ENCODE results near the gene LRWD1.

The LRWD1 gene

DNA sequence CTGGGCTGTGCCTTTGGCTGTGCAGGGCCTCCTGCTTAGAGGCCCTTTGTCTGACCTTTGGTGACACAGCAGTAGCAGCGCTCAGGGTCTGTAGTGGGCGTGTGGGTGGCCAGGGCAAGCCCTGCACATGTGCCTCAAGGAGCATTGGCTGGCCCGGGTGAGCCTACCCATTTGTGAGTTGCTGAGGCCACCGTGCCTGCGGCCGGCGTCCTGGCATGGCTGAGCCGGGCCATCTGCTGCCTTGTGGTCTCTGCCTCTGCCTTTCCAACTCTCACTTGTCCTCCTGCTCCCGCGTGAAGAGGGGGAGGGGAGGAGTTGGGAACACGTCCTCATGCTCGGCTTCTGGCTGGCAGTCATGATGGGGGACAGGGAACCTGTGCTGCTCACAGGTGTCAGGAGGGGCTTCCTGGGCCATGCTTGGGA is 40.6 kb upstream of the LRWD1 start:
- DNase-seq (ENCODE audit: low read depth) = no peak
- no peak overlapping the region for H3K4me3 ChIP-seq (ENCODE audit: low read depth, low read length)
- TF ChIP-seq, protein P1, sequence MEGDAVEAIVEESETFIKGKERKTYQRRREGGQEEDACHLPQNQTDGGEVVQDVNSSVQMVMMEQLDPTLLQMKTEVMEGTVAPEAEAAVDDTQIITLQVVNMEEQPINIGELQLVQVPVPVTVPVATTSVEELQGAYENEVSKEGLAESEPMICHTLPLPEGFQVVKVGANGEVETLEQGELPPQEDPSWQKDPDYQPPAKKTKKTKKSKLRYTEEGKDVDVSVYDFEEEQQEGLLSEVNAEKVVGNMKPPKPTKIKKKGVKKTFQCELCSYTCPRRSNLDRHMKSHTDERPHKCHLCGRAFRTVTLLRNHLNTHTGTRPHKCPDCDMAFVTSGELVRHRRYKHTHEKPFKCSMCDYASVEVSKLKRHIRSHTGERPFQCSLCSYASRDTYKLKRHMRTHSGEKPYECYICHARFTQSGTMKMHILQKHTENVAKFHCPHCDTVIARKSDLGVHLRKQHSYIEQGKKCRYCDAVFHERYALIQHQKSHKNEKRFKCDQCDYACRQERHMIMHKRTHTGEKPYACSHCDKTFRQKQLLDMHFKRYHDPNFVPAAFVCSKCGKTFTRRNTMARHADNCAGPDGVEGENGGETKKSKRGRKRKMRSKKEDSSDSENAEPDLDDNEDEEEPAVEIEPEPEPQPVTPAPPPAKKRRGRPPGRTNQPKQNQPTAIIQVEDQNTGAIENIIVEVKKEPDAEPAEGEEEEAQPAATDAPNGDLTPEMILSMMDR (IDR thresholded peaks at IDR 0.05; ENCODE audit: low read depth, low read length, missing control alignments) = no peak

DNA sequence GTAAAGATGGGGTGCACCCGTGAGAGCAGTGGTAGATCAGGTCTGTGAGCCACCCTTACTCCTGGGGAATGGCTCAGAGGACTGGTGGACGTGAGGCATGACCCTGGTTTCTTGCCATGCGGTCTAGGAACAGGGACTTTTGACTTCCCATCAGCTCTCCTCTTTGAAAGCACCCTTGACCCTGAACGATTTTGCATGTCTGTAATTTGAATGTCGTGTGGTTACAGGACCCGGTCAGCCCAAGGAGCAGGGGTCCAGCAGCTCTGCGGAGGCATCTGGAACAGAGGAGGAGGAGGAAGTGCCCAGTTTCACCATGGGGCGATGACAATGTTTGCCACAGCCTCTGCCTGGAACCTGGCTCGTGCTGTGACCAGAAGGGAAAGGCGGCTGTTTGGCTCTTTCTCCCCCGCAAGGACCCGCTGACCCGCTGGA is 40.0 kb upstream of the LRWD1 start:
- H3K4me3 ChIP-seq (ENCODE audit: low read depth, low read length) = peak overlapping the region; percentile 38
- TF ChIP-seq, protein P1 (IDR thresholded peaks at IDR 0.05; ENCODE audit: low read depth, low read length, missing control alignments) = no peak
- DNase-seq (ENCODE audit: low read depth) = no peak

DNA sequence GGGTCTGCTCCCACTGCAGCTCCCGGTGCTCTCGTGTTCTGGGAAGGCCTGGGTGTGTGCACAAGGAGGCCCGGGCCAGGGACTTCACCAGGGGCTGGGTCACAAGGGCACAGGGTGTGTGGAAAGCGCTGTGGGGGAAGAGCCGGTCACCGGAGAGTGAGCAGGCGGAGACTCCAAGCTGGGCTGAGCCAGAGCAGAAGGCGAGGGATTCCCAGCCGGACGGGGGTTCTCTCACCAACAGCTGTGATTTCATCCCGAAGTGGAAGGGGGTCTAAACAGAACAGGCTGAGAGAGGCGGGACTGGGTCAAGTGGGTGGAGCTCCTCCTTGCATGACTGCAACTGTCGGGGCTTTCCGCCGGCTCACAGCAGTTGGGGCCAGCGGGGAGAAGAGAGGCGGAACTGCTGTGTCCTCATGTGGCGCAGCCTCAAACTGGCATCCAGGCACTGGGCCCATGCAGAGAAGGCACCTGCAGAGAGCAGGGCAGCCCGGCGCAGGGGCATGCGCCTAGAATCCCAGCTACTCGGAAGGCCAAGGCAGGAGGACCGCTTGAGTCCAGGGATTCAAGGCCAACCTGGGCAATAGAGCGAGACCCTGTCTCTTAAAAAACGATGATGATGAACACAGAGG is 39.0 kb upstream of the LRWD1 start:
- TF ChIP-seq, protein P1 (IDR thresholded peaks at IDR 0.05; ENCODE audit: low read depth, low read length, missing control alignments) = no peak
- H3K4me3 ChIP-seq (ENCODE audit: low read depth, low read length) = peak overlapping the region; percentile 38
- peak; percentile 84 for DNase-seq (ENCODE audit: low read depth)

DNA sequence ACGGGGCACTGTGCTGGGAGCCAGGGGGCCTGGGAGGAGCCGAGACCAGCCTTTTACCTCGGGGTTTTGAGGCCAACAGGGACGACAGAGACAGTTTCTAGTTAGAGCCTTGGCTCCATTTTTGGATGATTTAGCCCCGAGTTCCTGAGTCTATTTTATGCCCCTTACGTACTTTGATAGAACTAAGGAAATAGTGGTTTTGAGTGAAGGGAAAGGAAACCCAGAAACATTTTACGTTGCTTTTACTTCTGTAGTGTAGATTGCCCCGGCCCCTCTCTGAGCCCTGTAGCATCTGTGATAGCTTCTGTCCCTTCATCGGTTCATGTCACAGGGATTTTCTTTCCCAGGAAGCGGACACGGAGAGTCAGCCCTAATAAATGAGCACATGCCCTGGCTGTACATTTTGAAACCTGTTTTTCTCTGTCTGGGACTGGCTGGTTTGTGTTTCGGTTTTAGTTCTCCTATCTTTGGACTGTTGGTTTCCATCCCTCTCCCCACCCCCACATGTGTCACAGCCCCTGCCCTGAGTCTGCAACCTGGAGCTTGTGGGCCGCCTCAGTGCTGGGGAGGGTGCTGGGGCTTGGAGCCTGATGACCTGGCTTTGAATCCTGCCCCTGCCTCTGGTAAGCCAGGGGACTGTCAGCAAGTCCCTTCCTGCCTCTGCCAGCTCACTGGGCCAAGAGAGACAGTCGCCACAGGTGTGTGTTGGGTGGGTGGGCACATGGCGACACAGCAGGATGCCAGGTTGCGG is 38.3 kb upstream of the LRWD1 start:
- TF ChIP-seq, protein P1 (IDR thresholded peaks at IDR 0.05; ENCODE audit: low read depth, low read length, missing control alignments) = no peak
- peak overlapping the region; percentile 27 for H3K4me3 ChIP-seq (ENCODE audit: low read depth, low read length)
- DNase-seq (ENCODE audit: low read depth) = peak; percentile 86

DNA sequence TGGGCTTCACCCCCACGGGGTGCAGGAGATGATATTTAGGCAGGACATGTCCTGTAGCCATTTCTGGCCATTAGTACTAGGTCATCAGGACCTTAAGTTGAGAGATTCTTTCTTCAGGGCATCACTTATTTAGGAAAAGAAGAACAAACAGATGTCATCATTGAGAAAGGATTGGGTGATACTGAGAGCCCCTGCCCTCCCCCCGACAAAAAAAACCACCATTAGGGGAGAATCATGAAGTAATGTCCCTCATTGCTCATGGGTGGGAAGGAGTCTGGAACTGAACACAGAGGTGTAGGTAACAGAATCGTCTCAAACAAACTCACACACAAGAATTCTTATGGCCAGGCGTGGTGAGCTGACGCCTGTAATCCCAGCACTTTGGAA is 37.8 kb upstream of the LRWD1 start:
- H3K4me3 ChIP-seq (ENCODE audit: low read depth, low read length) = peak overlapping the region; percentile 20; the same call in 1 of the 2 replicates
- no peak for DNase-seq (ENCODE audit: low read depth)
- TF ChIP-seq, protein P1 (IDR thresholded peaks at IDR 0.05; ENCODE audit: low read depth, low read length, missing control alignments) = no peak

DNA sequence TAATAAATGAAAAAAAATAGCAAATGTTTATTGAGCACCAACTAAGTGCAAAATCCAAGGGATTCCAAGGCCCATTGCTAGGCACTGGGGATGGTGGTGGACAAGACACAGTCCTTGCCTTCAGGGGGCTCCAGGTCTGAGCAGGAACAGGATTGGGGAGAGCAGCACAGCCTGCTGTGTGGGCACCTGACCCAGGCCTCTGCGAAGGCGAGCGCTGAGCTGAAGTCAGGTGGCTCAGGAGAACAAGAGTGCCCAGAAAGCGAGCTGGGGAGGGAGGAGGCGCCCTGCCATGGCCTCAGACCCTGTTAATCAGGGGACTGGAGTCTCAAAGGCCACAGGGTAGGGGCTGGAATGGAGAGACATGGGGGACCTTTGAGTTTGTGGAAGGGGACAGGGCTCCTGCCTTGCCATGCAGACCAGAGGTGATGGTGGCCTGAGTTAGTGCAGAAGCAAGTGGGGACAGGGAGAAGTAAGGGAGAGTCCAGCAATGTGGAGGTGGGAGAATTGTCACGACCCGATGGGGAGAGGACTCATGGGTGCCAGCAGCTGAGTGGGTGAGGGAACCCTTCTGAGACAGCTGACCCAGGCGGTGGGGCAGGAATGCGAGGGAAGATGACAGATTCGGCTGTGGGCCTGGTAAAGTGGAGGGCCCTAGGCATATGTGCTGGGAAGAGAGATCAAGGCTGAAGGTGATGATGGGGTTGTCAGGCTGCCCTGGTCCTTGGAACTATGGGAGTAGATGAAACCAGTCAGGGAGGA is 35.5 kb upstream of the LRWD1 start:
- TF ChIP-seq, protein P1 (IDR thresholded peaks at IDR 0.05; ENCODE audit: low read depth, low read length, missing control alignments) = no peak
- no peak overlapping the region for H3K4me3 ChIP-seq (ENCODE audit: low read depth, low read length)
- no peak for DNase-seq (ENCODE audit: low read depth)

Data from GM12864 (cell line).